ENCODE data around the gene VWA3A. TPM values are rescaled to one million over a fixed set of nuclear protein-coding genes. Genes with fewer than 3 reads are reported as not detected.
"Not testable (repeated sequence)": the region's sequence is repeated elsewhere in the genome, so short reads cannot be mapped to it uniquely, and the experiment has no call there.

Gene VWA3A
- total RNA-seq, 1 donor from 2014 or later: 0.98 TPM

DNA sequence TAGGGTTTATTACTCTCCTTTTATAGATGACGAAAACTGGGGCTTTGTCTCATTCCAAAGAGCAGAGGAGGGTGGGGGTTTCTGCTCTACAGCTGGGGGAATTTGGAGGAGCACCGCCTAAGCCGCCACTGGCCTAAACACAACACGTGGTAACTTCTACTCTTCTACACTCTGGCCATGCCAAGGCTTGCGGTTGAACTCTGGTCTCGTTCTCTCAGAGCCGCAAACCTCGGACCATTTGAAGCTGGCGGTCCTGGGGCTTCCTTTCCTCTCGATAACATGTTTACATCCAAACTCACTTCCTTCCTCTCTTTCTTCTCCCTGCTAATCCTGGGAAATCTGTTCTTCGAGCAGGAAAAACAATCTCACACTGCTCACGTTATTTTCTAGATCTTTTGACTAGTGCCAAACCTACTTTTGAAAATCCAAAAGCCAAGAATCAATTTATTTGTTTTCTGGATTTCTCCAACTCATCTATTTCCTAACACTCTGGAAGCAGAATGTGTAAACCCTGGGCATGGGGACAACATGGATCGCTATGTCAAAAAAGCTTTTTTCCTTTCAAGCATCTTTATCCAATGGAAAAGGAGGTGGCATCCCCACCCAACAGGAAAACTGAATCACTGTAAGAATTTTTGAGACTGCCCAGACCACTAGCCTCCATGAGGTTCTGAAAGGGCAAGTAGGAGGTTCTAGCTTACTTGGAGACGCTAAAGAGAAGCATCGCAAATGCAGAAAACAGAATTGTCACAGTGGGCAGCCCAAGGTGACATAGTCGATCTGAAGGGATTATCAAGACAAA is 100.1 kb downstream of the VWA3A start:
- peak overlapping the region; percentile 92 for H3K4me3 Mint-ChIP-seq (ENCODE audit: low read depth)
- H3K27me3 Mint-ChIP-seq: peaks cover 15% of the 10 kb centered on the region
- TF ChIP-seq, protein P1, sequence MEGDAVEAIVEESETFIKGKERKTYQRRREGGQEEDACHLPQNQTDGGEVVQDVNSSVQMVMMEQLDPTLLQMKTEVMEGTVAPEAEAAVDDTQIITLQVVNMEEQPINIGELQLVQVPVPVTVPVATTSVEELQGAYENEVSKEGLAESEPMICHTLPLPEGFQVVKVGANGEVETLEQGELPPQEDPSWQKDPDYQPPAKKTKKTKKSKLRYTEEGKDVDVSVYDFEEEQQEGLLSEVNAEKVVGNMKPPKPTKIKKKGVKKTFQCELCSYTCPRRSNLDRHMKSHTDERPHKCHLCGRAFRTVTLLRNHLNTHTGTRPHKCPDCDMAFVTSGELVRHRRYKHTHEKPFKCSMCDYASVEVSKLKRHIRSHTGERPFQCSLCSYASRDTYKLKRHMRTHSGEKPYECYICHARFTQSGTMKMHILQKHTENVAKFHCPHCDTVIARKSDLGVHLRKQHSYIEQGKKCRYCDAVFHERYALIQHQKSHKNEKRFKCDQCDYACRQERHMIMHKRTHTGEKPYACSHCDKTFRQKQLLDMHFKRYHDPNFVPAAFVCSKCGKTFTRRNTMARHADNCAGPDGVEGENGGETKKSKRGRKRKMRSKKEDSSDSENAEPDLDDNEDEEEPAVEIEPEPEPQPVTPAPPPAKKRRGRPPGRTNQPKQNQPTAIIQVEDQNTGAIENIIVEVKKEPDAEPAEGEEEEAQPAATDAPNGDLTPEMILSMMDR (IDR thresholded peaks at IDR 0.05; ENCODE audit: unreplicated experiment): no peak
- H3K36me3 Mint-ChIP-seq (ENCODE audit: insufficient read depth): peaks cover 2% of the 10 kb centered on the region
- no peaks in the 10 kb centered on the region for H3K9me3 Mint-ChIP-seq (ENCODE audit: low read depth)
- no peak overlapping the region for H3K27ac Mint-ChIP-seq
- peaks cover 11% of the 10 kb centered on the region for H3K4me1 Mint-ChIP-seq (ENCODE audit: low read depth)
- DNase-seq (ENCODE audit: low spot score, unreplicated experiment): no peak

DNA sequence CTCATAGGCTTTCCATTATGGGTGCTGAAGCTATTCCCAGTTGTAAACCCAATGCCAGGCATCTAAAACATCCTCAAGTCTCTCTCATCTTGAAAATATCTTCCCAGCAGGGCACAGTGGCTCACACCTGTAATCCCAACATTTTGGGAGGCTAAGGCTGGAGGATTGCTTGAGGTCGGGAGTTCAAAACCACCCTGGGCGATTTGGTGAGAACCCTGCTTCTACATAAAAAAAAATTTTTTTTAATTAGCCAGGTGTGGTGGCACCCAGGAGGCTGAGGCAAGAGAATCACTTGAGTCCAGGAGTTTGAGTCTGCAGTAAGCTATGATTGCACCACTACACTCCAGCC is 100.7 kb downstream of the VWA3A start:
- Mint-ChIP-seq H3K4me1 (ENCODE audit: low read depth) (peaks cover 11% of the 10 kb centered on the region), H3K36me3 (ENCODE audit: insufficient read depth) (peaks cover 2% of the 10 kb centered on the region), H3K9me3 (ENCODE audit: low read depth) (no peaks in the 10 kb centered on the region), H3K4me3 (ENCODE audit: low read depth) (no peak overlapping the region), H3K27me3 (peaks cover 15% of the 10 kb centered on the region), H3K27ac (no peak overlapping the region)
- DNase-seq (ENCODE audit: low spot score, unreplicated experiment): no peak
- TF ChIP-seq, protein P1 (IDR thresholded peaks at IDR 0.05; ENCODE audit: unreplicated experiment): no peak

DNA sequence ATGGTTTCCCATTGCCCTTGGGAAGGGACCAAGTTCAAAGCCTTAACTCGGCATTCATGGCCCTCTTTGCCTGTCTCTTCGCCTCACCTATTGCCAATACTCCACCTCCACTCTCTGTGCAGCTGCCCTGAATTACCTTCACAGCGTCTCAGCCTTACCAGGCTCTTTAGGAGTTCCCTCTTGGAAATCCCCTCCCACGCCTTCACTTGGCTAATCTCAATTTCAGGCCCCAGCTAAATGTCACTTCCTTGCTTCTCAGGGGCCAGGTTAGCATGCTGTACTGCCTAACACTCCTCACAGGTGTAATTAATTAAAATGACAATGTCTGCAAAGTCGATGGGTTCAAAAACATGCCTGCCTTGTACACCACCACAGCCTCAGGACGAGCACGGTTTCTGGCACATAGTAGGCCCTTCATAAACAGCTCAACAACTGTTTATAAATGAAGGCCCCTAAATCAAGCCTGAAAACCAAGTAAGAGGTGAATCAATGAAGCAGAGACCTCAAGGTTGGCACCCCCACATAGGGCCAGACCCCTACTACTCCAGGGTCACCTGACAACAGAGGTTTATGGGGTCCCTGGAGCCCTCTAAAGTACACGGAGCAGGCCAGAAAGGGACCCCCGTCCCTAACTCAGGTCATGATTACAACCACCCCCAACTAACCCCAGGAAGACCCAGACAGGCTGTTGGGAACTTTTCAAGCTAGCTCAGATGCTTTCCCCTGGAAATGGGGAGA is 102.5 kb downstream of the VWA3A start:
- TF ChIP-seq, protein P1 (IDR thresholded peaks at IDR 0.05; ENCODE audit: unreplicated experiment): no peak
- Mint-ChIP-seq H3K9me3 (ENCODE audit: low read depth) (no peaks in the 10 kb centered on the region), H3K36me3 (ENCODE audit: insufficient read depth) (peaks cover 2% of the 10 kb centered on the region), H3K27me3 (peaks cover 9% of the 10 kb centered on the region), H3K27ac (peak overlapping the region; percentile 100), H3K4me3 (ENCODE audit: low read depth) (peak overlapping the region; percentile 85), H3K4me1 (ENCODE audit: low read depth) (peaks cover 5% of the 10 kb centered on the region)
- no peak for DNase-seq (ENCODE audit: low spot score, unreplicated experiment)

DNA sequence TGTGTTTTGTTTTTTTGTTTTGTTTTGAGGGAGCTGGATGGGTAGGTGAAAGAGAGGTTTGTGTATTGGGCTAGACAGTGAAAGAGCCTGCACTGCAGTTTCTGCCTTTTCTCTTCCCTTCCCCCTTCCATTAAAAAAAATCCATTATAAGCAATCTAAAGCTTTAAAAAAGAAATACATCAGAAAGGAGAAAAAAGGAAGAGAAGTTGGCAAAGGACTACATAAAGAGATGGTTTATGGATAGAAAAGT is 103.0 kb downstream of the VWA3A start:
- TF ChIP-seq, protein P1 (IDR thresholded peaks at IDR 0.05; ENCODE audit: unreplicated experiment): no peak
- Mint-ChIP-seq H3K27ac (peak overlapping the region; percentile 100), H3K4me1 (ENCODE audit: low read depth) (peaks cover 5% of the 10 kb centered on the region), H3K9me3 (ENCODE audit: low read depth) (no peaks in the 10 kb centered on the region), H3K4me3 (ENCODE audit: low read depth) (peak overlapping the region; percentile 85), H3K36me3 (ENCODE audit: insufficient read depth) (peaks cover 2% of the 10 kb centered on the region), H3K27me3 (peaks cover 9% of the 10 kb centered on the region)
- DNase-seq (ENCODE audit: low spot score, unreplicated experiment): no peak

DNA sequence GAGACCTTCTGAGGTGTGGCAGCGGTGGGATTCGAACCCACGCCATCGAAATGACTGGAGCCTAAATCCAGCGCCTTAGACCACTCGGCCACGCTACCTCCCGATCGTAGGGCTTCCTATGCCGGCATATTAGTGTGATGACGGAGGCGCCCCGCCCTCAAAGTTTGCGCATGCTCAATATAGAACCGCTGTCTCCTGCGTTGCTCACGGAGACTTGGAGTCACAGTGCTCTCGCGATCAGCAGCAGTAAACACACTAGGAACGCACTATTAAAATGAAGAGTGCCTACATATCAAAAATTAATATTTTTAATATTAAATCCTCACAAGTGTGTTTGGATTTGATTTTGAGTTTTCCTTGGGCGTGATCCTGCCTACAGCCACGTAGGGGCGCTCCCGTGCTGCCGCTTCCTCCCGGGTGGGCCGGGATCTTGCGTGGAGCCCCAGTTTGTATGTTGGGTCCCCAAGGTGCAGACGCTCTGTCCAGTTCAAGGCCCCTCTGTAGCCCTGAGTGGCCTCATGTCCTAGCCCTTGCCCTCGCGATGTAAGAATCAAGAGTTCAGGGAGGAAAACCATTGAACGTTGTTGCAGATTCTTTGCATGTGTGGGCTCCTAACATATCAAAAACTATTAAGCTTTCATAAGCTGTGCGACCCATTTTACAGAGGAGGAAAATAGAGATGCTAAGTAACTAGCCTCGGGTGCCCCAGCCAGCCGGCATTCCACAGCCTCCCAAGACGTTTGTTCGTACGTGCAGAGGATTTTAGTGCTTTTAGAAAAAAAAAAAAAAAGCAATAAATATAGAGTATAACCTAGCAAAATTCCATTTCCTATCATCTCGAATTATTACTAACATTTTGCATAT is 103.6 kb downstream of the VWA3A start:
- peak; percentile 95 for DNase-seq (ENCODE audit: low spot score, unreplicated experiment)
- Mint-ChIP-seq H3K27me3 (peaks cover 9% of the 10 kb centered on the region), H3K9me3 (ENCODE audit: low read depth) (no peaks in the 10 kb centered on the region), H3K36me3 (ENCODE audit: insufficient read depth) (peaks cover 2% of the 10 kb centered on the region), H3K4me1 (ENCODE audit: low read depth) (peaks cover 5% of the 10 kb centered on the region), H3K27ac (peak overlapping the region; percentile 100), H3K4me3 (ENCODE audit: low read depth) (peak overlapping the region; percentile 85)
- TF ChIP-seq, protein P1 (IDR thresholded peaks at IDR 0.05; ENCODE audit: unreplicated experiment): peak; percentile 87

DNA sequence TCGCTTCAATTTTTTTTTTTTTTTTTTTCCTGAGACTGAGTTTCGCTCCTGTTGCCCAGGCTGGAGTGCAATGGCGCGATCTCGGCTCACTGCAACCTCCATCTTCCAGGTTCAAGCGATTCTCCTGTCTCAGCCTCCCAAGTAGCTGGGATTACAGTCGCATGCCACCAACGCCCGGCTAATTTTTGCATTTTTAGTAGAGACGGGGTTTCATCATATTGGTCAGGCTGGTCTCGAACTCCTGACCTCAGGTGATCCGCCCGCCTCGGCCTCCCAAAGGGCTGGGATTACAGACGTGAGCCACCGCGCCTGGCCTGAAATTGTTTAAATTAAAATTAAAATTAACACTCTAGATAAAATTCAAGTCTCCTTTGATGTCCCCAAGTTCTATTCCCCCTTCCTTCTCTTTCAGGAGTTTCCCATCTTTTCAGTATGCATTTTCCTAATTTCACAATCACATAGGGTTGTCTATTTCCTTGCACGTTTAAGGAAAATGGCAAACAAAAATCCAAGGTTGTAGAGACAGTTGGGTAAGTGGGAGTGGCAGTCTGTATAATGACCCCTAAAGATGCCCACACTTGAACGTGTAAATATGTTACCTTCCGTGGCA is 104.3 kb downstream of the VWA3A start:
- H3K4me1 Mint-ChIP-seq (ENCODE audit: low read depth); H3K9me3 Mint-ChIP-seq (ENCODE audit: low read depth); H3K27me3 Mint-ChIP-seq; H3K27ac Mint-ChIP-seq; DNase-seq (ENCODE audit: low spot score, unreplicated experiment); H3K36me3 Mint-ChIP-seq (ENCODE audit: insufficient read depth): not testable (repeated sequence)
- H3K4me3 Mint-ChIP-seq (ENCODE audit: low read depth): peak overlapping the region; percentile 85
